Ishikawa (cell line): Measurements from ENCODE around the gene MFSD12.

ENCODE experiments used
- CEBPB ChIP-seq: IDR thresholded peaks from 2 replicates; pipeline ENCODE4 v1.6.1; 2012
- CREB1 ChIP-seq: IDR thresholded peaks from 2 replicates; pipeline ENCODE4 v1.6.1; 2012; ENCODE audit warnings: low read depth
- EGR1 ChIP-seq: IDR thresholded peaks from 2 replicates; pipeline ENCODE4 v1.6.1; 2012
- EP300 ChIP-seq: IDR thresholded peaks from 2 replicates; pipeline ENCODE4 v1.6.1; 2012; ENCODE audit warnings: borderline replicate concordance
- FOXM1 ChIP-seq: IDR thresholded peaks from 2 replicates; pipeline ENCODE4 v1.6.1; 2012; ENCODE audit warnings: low read depth, borderline replicate concordance
- NFIC ChIP-seq: IDR thresholded peaks from 2 replicates; pipeline ENCODE4 v1.6.1; 2012
- RAD21 ChIP-seq: IDR thresholded peaks from 2 replicates; pipeline ENCODE4 v1.6.1; 2012; ENCODE audit warnings: low read depth
- TAF1 ChIP-seq: IDR thresholded peaks from 2 replicates; pipeline ENCODE4 v1.6.1; 2012; ENCODE audit warnings: low read depth, mild to moderate bottlenecking
- TCF12 ChIP-seq: IDR thresholded peaks from 2 replicates; pipeline ENCODE4 v1.6.1; 2012; ENCODE audit warnings: low read depth
- TEAD4 ChIP-seq: IDR thresholded peaks from 2 replicates; pipeline ENCODE4 v1.6.1; 2012
- YY1 ChIP-seq: IDR thresholded peaks from 2 replicates; pipeline ENCODE4 v1.6.1; 2012; ENCODE audit warnings: low read depth
- ZBTB7A ChIP-seq: IDR thresholded peaks from 2 replicates; pipeline ENCODE4 v1.6.1; 2012; ENCODE audit warnings: low read depth
- TF ChIP-seq, protein P1 (sequence below): IDR thresholded peaks from 2 replicates; pipeline ENCODE4 v1.6.1; 2012
- TF ChIP-seq, protein P2 (sequence below): IDR thresholded peaks from 2 replicates; pipeline ENCODE4 v1.6.1; 2012; ENCODE audit warnings: low read depth, mild to moderate bottlenecking
- TF ChIP-seq, protein P3 (sequence below): IDR thresholded peaks from 2 replicates; pipeline ENCODE4 v1.6.1; 2012

Gene MFSD12

DNA sequence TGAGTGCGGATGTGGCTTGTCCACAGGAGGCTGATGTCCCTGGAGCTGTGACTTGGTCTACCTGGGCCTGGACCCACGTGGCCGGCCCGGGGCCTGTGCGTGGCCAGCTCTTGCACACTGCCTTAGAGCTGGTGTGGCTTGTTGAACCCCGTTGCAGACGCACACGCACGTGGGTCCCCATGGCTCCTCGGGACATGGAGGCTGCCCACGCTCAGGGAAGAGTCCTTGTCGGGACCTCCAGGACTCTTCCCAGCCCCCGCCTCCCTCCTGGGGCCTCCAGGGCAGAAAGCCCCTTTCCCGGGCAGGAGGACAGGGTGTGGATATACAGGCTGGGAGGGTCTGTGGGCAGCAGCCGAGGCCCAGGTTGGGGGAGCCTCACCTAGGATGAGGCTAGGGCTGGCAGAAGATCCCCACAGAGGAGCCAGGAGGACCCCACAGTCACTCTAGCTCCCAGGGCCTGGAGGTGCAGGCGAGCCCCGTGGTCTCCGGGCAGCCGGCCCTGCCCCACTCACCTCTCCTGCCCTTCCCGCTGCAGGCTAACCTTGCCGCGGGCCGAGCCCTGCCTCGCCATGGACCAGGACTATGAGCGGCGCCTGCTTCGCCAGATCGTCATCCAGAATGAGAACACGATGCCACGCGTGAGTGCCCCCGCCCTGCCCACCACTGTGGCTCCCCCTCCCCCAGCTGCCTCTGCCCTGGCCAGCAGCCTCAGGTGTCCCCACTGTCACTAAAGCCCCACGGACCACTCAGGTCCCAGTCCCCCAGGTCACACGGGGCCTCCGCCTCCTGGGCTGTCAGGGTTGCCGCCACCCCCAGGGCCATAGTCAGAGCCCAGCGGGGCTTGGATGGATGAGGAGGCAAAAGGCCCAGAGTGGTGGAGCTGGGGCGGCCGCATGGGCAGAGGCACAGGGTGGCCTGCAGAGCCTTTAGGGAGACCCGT, 34.7 kb downstream of the MFSD12 start:
- TF ChIP-seq YY1 (no peak), TEAD4 (no peak), FOXM1 (no peak), NFIC (no peak)
- TF ChIP-seq, protein P1, sequence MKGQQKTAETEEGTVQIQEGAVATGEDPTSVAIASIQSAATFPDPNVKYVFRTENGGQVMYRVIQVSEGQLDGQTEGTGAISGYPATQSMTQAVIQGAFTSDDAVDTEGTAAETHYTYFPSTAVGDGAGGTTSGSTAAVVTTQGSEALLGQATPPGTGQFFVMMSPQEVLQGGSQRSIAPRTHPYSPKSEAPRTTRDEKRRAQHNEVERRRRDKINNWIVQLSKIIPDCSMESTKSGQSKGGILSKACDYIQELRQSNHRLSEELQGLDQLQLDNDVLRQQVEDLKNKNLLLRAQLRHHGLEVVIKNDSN, result no peak

DNA sequence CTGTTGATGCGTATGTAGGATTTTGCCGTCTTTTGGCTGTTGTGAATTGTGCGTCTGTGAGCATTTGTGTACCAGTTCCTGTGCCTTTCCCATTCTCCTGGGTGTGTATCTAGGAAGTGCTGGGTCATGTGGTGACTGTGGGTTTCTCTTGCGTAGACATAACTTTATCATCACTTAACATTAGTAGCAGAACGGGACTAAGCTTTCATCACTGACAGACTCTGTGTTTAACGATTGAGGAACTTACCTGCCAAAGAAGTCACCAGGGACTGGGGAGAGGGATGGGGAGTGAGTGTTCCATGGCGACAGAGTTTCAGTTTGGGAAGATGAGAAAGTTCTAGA, 36.3 kb downstream of the MFSD12 start:
- TF ChIP-seq EGR1 (no peak), YY1 (no peak), RAD21 (no peak), TAF1 (no peak), ZBTB7A (no peak)
- TF ChIP-seq, protein P2, sequence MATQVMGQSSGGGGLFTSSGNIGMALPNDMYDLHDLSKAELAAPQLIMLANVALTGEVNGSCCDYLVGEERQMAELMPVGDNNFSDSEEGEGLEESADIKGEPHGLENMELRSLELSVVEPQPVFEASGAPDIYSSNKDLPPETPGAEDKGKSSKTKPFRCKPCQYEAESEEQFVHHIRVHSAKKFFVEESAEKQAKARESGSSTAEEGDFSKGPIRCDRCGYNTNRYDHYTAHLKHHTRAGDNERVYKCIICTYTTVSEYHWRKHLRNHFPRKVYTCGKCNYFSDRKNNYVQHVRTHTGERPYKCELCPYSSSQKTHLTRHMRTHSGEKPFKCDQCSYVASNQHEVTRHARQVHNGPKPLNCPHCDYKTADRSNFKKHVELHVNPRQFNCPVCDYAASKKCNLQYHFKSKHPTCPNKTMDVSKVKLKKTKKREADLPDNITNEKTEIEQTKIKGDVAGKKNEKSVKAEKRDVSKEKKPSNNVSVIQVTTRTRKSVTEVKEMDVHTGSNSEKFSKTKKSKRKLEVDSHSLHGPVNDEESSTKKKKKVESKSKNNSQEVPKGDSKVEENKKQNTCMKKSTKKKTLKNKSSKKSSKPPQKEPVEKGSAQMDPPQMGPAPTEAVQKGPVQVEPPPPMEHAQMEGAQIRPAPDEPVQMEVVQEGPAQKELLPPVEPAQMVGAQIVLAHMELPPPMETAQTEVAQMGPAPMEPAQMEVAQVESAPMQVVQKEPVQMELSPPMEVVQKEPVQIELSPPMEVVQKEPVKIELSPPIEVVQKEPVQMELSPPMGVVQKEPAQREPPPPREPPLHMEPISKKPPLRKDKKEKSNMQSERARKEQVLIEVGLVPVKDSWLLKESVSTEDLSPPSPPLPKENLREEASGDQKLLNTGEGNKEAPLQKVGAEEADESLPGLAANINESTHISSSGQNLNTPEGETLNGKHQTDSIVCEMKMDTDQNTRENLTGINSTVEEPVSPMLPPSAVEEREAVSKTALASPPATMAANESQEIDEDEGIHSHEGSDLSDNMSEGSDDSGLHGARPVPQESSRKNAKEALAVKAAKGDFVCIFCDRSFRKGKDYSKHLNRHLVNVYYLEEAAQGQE, result no peak

DNA sequence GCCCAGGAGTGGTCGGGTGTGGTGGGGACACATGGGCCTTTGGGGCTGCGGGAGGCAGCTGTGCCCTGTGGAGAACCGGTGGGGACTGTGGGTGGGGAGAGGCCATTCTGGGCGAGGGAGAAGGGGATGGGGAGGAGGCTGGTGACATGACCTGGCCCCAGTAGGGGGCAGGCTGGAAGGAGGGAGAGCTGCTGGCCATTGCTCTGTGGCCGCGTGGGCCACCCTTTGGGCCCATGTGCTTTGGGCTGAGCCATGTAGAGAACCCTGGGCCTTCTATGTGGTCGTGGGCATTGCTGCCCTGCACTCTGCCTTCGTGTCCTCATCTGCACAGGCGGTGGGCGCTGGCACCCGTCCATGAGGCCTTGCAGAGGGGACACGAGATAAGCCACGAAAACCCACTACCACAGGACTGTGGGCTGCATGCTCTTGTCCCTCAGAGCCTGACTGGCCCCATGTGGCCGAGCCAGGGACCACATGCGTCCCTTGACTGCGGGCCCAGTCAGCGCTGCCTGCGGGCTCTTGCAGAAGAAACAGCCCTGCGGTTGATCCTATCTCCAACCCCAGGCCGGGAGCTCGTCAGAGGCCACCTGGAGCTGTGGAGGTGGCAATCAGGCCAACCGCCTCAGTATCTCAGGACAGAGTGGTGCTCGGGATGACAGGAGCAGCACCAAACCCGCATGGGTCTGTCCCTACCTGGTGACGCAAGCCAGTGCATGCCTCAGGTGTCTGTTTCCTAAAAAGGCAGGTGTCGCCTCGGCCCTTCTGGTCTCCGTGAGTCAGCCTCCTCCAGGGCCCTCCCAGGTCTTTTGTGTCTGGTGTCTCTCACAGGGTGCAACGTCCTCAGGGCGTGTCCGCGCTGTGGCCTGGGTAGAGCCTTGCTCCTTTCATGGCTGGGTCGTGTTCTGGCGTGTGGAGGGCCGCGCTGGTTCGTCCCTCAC, 37.0 kb downstream of the MFSD12 start:
- no peak for TF ChIP-seq NFIC
- no peak for TF ChIP-seq TAF1
- no peak for TF ChIP-seq EGR1
- TF ChIP-seq TCF12, result no peak
- no peak for TF ChIP-seq FOXM1
- TF ChIP-seq CREB1, result no peak
- TF ChIP-seq YY1, result no peak
- TF ChIP-seq, protein P3, sequence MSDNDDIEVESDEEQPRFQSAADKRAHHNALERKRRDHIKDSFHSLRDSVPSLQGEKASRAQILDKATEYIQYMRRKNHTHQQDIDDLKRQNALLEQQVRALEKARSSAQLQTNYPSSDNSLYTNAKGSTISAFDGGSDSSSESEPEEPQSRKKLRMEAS, result no peak
- no peak for TF ChIP-seq ZBTB7A
- TF ChIP-seq, protein P1, result no peak
- no peak for TF ChIP-seq EP300
- TF ChIP-seq, protein P2, result no peak
- no peak for TF ChIP-seq RAD21
- no peak for TF ChIP-seq CEBPB
- no peak for TF ChIP-seq TEAD4

DNA sequence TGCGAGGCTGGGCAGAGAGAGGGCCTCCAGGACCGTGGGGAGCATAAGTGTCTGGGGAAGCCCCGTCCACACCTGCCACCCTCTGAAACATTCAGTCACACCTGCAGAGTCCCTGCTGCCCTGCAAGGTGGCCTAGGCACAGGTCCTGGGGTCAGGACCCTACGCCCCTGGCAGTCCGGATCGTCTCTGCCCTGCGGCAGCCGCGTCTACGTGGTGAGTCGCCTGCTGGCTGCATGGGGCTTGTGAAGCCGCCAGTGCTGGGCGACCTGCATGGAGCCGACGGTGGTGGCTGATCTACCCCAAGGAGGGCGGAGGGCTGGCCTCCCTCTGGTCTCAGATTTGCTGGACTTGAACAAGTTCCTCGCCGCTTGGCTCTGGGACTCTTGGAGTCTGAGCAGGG, 38.3 kb downstream of the MFSD12 start:
- TF ChIP-seq NFIC (no peak), FOXM1 (no peak), TAF1 (no peak), TCF12 (no peak), EGR1 (no peak), YY1 (no peak)
- TF ChIP-seq, protein P3, result no peak

DNA sequence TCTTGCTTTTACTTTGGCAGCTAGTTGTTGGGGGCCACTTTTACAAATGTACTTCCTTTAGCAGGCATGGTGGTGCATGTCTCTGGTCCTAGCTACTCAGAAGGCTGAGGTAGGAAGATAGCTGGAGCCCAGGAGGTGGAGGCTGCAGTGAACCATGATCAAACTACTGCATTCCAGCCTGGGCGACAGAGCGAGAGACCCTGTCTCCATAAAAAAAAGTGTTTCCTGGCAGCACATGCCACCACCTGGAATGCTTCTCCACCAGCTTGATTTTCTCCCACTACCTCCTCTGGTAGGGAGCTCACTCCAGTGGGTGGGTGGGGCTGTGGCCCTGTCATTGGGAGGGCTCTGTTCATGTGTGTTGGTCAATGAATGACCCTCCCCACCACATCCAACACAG, 38.7 kb downstream of the MFSD12 start:
- no peak for TF ChIP-seq YY1
- no peak for TF ChIP-seq RAD21
- TF ChIP-seq EGR1, result no peak
- no peak for TF ChIP-seq EP300
- TF ChIP-seq ZBTB7A, result no peak
- TF ChIP-seq NFIC, result no peak
- no peak for TF ChIP-seq CREB1
- TF ChIP-seq, protein P2, result no peak
- no peak for TF ChIP-seq TCF12
- TF ChIP-seq TAF1, result no peak
- TF ChIP-seq TEAD4, result no peak
